ENCODE results near the gene VWF.

DNA sequence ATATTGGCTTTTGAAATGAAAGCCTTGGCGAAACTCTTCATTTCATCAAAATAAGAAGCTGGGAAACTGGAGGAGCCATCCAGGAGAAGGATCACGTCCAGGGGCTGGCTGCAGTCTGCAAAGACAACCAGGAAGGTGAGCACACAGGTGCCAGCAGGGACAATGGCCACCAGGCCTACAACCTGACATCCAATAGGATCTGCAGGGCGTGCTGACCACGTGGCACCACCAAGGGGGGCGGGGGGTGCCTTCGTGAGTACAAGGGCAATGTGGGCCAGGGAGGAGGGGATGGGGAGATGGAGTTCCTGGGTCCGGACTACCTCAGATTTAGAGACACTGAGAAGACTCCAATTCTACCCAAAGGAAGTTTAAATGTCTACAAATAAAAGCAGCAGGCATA lies 107.7 kb downstream of the VWF start:
- TF ChIP-seq EZH2 (IDR thresholded peaks at IDR 0.05; ENCODE audit: low read length) (no peak), CTCF (optimal IDR thresholded peaks at IDR 0.05 in 1 of 3, IDR thresholded peaks at IDR 0.05 in 1 of 3, conservative IDR thresholded peaks at IDR 0.05 in 1 of 3; ENCODE audit: extremely low read depth in 1 of 3, insufficient read depth in 2 of 3, low read length in 3 of 3) (no peak)
